HPDE6-E6E7 (cell line): Measurements from ENCODE around the gene AJAP1.

ENCODE experiments used
- DNase-seq: peaks from one replicate; pipeline ENCODE4 v3.0.0; 2011; ENCODE audit warnings: missing footprints; ENCODE audit errors: extremely low spot score

Gene AJAP1

GRCh38 chr1:4769516-4770280 is 115.3 kb downstream of the AJAP1 start:
- DNase-seq, result no peak

GRCh38 chr1:4770713-4771112 is 116.3 kb downstream of the AJAP1 start:
- no peak for DNase-seq

- DNase-seq, result no peak
Measured at GRCh38 chr1:4771267-4771666, 116.9 kb downstream of the AJAP1 start.

GRCh38 chr1:4771721-4772120 is 117.3 kb downstream of the AJAP1 start:
- DNase-seq, result no peak

GRCh38 chr1:4772294-4773010 is 118.0 kb downstream of the AJAP1 start:
- DNase-seq, result no peak

GRCh38 chr1:4773226-4773625 is 118.8 kb downstream of the AJAP1 start:
- no peak for DNase-seq

- DNase-seq, result no peak
Measured at GRCh38 chr1:4775506-4775905, 121.1 kb downstream of the AJAP1 start.

GRCh38 chr1:4778056-4778455 is 123.6 kb downstream of the AJAP1 start:
- DNase-seq, result no peak

- no peak for DNase-seq
Measured at GRCh38 chr1:4781646-4782045, 127.2 kb downstream of the AJAP1 start.

- DNase-seq, result no peak
Measured at GRCh38 chr1:4784761-4785160, 130.4 kb downstream of the AJAP1 start.

- DNase-seq, result no peak
Measured at GRCh38 chr1:4786055-4786454, 131.6 kb downstream of the AJAP1 start.

GRCh38 chr1:4787551-4787950 is 133.1 kb downstream of the AJAP1 start:
- DNase-seq, result no peak

- no peak for DNase-seq
Measured at GRCh38 chr1:4792565-4792964, 138.2 kb downstream of the AJAP1 start.

GRCh38 chr1:4794020-4794780 is 139.8 kb downstream of the AJAP1 start:
- DNase-seq, result no peak

GRCh38 chr1:4796161-4797015 is 142.0 kb downstream of the AJAP1 start:
- DNase-seq, result no peak

- no peak for DNase-seq
Measured at GRCh38 chr1:4797016-4797410, 142.6 kb downstream of the AJAP1 start.

- DNase-seq, result no peak
Measured at GRCh38 chr1:4797429-4797828, 143.0 kb downstream of the AJAP1 start.

- no peak for DNase-seq
Measured at GRCh38 chr1:4801192-4801924, 146.9 kb downstream of the AJAP1 start.

- no peak for DNase-seq
Measured at GRCh38 chr1:4802024-4802423, 147.6 kb downstream of the AJAP1 start.

GRCh38 chr1:4803335-4803734 is 148.9 kb downstream of the AJAP1 start:
- DNase-seq, result no peak

GRCh38 chr1:4805987-4806386 is 151.6 kb downstream of the AJAP1 start:
- no peak for DNase-seq
